ENCODE results near the gene PLEK. TPM values are rescaled to one million over a fixed set of nuclear protein-coding genes. Genes with fewer than 3 reads are reported as not detected.

Gene PLEK
- total and polyA plus RNA-seq, 10 of the 15 experiments (the other 5 are each of a cell fraction or from before 2014, with no cell fraction given), result 229 to 804 (median 362) TPM

DNA sequence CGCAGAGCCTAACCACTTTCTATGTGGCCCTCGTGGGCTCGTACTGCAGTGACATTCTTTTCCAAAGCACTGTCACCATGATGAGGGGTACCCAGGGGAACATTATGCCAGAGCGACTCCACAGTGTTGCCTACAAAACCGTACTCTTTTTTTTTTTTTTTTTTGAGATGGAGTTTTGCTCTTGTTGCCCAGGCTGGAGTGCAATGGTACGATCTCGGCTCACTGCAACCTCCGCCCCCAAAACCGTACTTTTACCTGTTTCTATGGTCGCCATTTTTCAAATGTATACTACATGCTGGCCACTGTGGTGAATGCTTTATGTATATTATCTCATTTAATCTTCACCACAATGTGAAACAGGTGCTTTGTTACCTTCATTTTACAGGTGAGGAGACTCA lies 4.3 kb downstream of the PLEK start:
- FAIRE-seq (no peak), DNase-seq (ENCODE audit: low read depth, low spot score) (no peak), ATAC-seq (peak; percentile 6; the same call in 2 of the 3 replicates)
- Histone ChIP-seq H3K36me3 (ENCODE audit: control insufficient read depth in 2 of 2, insufficient read depth in 2 of 2, low read length in 1 of 2) (no peaks in the 10 kb centered on the region; a peak in 1 of 4 replicates), H3K9me3 (replicated peaks; ENCODE audit: control insufficient read depth, insufficient read depth, low read length) (no peaks in the 10 kb centered on the region; the same call in 2 of the 3 replicates), H3K9ac (ENCODE audit: control insufficient read depth, insufficient read depth, low read length) (no peak overlapping the region), H2AFZ (ENCODE audit: control insufficient read depth, low read depth, low read length) (no peak overlapping the region), H3K79me2 (ENCODE audit: control insufficient read depth, insufficient read depth, low read length) (peaks cover 99% of the 10 kb centered on the region), H4K20me1 (ENCODE audit: control insufficient read depth, insufficient read depth) (no peaks in the 10 kb centered on the region), H3K4me1 (ENCODE audit: control insufficient read depth, insufficient read depth, low read length) (peaks cover 13% of the 10 kb centered on the region), H3K4me2 (ENCODE audit: control insufficient read depth, insufficient read depth) (peak overlapping the region; percentile 64), H3K4me3 (peak overlapping the region; percentile 84), H3K27me3 (replicated peaks in 1 of 2; ENCODE audit: control insufficient read depth in 2 of 2, insufficient read depth in 2 of 2, low read length in 1 of 2) (no peaks in the 10 kb centered on the region), H3K27ac (ENCODE audit: control insufficient read depth, insufficient read depth) (peak overlapping the region; percentile 94)
- in situ Hi-C loops (cut with MboI) (no loop called here), intact Hi-C loops (cut with micrococcal nuclease; ENCODE audit: unreplicated experiment) (loop anchor here (5.0 kb wide), 1 partner anchor 117 kb away; the partner anchor contains the start of gene PPP3R1)
- ChIA-PET RAD21 (ENCODE audit: unreplicated experiment) (interaction anchor here (1.2 to 7.5 kb wide), 5 partner anchors 10 to 71 kb away, joined by 4 to 83 read pairs (median 6); no protein-coding TSS in a partner anchor), CTCF (interaction anchor here (0.9 to 5.2 kb wide), 3 partner anchors 12 to 71 kb away, joined by 4 to 39 read pairs (median 4); no protein-coding TSS in a partner anchor), SMC1A (ENCODE audit: uncharacterized antibody, unreplicated experiment) (interaction anchor here (0.9 to 10.7 kb wide), 8 partner anchors 11 to 72 kb away, joined by 3 to 166 read pairs (median 4); no protein-coding TSS in a partner anchor), POLR2A (interaction anchor here (0.5 to 1.7 kb wide), 6 partner anchors 16 to 98 kb away, joined by 3 to 5 read pairs (median 4); partner anchors contain the start of genes APLF and FBXO48)
- WGBS (ENCODE audit: insufficient coverage, insufficient replicate concordance, low lambda C conversion rate, missing lambda C conversion rate), result 17% methylated on average over 6 of the region's 10 CpGs
- no TSS peak for BruUV-seq (replicated peaks)
- TF ChIP-seq, protein P1, sequence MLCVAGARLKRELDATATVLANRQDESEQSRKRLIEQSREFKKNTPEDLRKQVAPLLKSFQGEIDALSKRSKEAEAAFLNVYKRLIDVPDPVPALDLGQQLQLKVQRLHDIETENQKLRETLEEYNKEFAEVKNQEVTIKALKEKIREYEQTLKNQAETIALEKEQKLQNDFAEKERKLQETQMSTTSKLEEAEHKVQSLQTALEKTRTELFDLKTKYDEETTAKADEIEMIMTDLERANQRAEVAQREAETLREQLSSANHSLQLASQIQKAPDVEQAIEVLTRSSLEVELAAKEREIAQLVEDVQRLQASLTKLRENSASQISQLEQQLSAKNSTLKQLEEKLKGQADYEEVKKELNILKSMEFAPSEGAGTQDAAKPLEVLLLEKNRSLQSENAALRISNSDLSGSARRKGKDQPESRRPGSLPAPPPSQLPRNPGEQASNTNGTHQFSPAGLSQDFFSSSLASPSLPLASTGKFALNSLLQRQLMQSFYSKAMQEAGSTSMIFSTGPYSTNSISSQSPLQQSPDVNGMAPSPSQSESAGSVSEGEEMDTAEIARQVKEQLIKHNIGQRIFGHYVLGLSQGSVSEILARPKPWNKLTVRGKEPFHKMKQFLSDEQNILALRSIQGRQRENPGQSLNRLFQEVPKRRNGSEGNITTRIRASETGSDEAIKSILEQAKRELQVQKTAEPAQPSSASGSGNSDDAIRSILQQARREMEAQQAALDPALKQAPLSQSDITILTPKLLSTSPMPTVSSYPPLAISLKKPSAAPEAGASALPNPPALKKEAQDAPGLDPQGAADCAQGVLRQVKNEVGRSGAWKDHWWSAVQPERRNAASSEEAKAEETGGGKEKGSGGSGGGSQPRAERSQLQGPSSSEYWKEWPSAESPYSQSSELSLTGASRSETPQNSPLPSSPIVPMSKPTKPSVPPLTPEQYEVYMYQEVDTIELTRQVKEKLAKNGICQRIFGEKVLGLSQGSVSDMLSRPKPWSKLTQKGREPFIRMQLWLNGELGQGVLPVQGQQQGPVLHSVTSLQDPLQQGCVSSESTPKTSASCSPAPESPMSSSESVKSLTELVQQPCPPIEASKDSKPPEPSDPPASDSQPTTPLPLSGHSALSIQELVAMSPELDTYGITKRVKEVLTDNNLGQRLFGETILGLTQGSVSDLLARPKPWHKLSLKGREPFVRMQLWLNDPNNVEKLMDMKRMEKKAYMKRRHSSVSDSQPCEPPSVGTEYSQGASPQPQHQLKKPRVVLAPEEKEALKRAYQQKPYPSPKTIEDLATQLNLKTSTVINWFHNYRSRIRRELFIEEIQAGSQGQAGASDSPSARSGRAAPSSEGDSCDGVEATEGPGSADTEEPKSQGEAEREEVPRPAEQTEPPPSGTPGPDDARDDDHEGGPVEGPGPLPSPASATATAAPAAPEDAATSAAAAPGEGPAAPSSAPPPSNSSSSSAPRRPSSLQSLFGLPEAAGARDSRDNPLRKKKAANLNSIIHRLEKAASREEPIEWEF (IDR thresholded peaks at IDR 0.05; ENCODE audit: insufficient replicate concordance, low read depth, low read length), result no peak
- peak; percentile 32; the same call in 1 of the 2 replicates for TF ChIP-seq POLR2AphosphoS5 (IDR thresholded peaks at IDR 0.05; ENCODE audit: low read length)
- TF ChIP-seq, protein P2, sequence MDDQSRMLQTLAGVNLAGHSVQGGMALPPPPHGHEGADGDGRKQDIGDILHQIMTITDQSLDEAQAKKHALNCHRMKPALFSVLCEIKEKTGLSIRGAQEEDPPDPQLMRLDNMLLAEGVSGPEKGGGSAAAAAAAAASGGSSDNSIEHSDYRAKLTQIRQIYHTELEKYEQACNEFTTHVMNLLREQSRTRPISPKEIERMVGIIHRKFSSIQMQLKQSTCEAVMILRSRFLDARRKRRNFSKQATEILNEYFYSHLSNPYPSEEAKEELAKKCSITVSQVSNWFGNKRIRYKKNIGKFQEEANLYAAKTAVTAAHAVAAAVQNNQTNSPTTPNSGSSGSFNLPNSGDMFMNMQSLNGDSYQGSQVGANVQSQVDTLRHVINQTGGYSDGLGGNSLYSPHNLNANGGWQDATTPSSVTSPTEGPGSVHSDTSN (IDR thresholded peaks at IDR 0.05; ENCODE audit: insufficient replicate concordance, low read depth, low read length), result no peak
- TF ChIP-seq HDGF (IDR thresholded peaks at IDR 0.05), result no peak
- TF ChIP-seq KDM1A (IDR thresholded peaks at IDR 0.05; ENCODE audit: borderline replicate concordance), result no peak
- TF ChIP-seq, protein P3, sequence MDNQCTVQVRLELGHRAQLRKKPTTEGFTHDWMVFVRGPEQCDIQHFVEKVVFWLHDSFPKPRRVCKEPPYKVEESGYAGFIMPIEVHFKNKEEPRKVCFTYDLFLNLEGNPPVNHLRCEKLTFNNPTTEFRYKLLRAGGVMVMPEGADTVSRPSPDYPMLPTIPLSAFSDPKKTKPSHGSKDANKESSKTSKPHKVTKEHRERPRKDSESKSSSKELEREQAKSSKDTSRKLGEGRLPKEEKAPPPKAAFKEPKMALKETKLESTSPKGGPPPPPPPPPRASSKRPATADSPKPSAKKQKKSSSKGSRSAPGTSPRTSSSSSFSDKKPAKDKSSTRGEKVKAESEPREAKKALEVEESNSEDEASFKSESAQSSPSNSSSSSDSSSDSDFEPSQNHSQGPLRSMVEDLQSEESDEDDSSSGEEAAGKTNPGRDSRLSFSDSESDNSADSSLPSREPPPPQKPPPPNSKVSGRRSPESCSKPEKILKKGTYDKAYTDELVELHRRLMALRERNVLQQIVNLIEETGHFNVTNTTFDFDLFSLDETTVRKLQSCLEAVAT (IDR thresholded peaks at IDR 0.05), result peak; percentile 92
- peak; percentile 42; the same call in 1 of the 2 replicates for TF ChIP-seq YY1 (IDR thresholded peaks at IDR 0.05; ENCODE audit: low read depth, low read length)
- no peak for TF ChIP-seq GABPA (IDR thresholded peaks at IDR 0.05; ENCODE audit: low read depth)

Measured in GM12878 (cell line).